MV-4-11 (cell line): Measurements from ENCODE around the gene SPINK7.
"Not testable (repeated sequence)": the region's sequence is repeated elsewhere in the genome, so short reads cannot be mapped to it uniquely, and the experiment has no call there.

ENCODE experiments used
- DNase-seq: peaks from one replicate; lab custom pipeline; 2025; lab: John Stamatoyannopoulos, UW

Gene SPINK7

DNA sequence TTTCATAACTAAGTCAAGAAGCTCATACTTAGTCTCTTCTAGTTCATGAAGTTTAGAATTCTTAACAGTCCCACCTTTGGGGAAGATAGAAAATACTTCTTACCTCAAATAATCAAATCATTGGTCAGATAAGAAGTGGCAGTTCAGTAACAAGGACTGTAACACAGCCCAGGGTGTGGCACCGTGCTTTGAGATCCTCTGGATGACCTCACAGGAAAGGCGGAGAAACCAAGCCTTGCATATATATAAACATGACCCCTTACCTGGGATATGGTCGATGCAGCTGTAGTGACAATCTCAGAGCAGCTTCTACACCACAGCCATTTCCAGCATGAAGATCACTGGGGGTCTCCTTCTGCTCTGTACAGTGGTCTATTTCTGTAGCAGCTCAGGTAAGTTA is at the start of gene SPINK7:
SPINK7 (plus strand) TSS at position 271 of the 400 bp plus-strand sequence; CDS start at position 332, 61 bp downstream.
- no peak for DNase-seq

DNA sequence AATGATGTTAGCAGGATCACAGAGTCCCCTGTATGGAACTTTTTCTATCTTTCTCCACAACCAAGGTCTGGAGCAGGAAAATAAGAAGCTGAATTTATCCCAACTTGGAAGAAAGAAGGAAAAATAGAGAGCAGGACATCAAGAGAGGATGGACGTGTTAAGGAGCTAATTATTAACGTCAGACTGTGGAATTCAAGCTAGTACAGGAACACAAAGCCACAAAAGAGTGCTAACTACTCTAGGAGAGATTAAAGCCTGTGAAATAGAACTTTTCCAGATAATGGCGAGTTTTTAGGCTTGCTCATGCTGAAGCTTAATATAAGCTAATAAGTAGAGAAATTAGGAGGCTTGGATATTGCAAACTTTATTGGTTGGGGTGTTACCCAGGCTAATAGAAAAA is 44.3 kb upstream of the SPINK7 start:
- DNase-seq = no peak

DNA sequence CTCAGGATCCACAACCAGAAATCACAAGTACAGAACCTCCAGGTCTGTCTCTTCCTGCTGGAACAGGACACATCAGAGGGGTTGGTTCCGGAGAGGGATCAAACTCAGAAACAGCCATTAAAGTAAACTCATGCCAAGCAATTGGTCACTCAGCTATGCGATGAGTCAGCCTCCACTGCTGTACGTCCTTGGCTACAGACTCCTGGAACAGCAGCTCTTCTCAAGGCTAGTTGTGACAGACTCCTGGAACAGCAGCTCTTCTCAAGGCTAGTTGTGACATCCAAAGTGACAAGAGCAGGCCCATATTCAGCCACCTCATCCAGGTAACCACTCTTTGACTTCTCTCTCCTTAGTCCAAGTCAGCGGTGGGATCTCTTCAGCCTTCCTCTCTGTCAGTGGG is 43.7 kb upstream of the SPINK7 start, which contains the start of gene SPINK13:
SPINK13 (plus strand) TSS at position 229 of the 400 bp plus-strand sequence. CDS start 1,279 bp downstream, outside the sequence.
- no peak for DNase-seq

DNA sequence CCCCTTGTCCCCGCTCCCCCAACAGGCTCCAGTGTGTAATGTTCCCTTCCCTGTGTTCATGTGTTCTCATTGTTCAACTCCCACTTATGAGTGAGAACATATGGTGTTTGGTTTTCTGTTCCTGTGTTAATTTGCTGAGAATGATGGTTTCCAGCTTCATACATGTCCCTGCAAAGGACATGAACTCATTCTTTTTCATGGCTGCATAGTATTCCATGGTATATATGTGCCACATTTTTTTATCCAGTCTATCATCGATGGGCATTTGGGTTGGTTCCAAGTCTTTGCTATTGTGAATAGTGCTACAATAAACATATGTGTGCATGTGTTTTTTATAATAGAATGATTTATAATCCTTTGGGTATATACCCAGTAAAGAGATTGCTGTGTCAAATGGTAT is 37.1 kb upstream of the SPINK7 start:
- not testable (repeated sequence) for DNase-seq

- DNase-seq = not testable (repeated sequence)
These were observed 31.3 kb upstream of the SPINK7 start for GRCh38 chr5:148280893-148281292.

DNA sequence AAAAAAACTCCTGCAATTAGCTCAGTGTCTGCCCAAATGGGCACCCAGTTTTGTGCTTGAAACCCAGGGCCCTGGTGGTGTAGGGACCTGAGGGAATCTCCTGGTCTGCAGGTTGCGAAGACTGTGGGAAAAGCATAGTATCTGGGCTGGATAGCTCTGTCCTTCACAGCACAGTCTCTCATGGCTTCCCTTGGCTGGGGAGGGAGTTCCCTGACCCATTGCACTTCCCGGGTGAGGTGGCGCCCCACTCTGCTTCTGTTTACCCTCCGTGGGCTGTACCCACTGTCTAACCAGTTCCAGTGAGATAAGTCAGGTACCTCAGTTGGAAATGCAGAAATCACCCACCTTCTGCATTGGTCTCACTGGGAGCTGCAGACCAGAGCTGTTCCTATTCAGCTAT is 30.9 kb upstream of the SPINK7 start:
- DNase-seq = not testable (repeated sequence)

DNA sequence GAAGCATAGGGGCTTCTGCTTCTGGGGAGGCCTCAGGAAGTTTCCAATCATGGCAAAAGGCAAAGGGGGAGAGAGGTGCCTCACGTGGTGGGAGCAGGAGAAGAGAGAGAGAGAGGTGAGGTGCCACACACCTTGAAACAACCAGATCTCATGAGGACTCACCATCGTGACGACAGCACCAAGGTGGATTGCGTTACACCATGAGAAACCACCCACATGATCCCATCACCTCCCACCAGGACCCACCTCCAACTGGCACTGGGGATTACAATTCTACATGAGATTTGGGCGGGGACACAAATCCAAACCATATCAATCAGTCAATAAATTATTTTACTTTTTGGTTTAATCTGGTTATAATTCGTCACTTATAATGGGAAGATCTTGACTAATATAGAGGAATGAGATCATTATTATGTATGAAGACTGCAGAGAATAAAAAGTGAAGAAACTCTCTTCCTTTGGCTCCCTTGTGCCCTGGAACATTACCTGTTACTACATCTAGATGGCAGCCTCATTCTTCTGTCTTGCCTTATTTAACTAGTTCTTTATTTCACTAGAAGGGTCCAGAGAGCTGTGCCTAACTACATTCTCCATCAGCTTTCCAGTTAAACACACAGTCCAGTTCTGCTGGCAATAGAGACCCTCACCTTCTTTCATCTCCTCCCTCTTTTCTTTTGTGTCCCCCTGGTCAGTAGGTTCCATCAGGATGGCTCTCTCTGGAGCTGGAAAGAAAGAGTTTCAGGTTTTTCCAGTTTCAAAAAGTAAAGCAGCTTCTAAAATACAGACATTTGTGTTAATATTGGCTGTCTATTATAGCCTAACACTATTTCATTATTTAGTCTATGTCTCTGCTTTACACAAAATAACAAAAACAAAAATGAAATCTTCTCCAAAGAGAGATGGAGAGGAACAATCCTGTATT is 21.7 kb upstream of the SPINK7 start:
- peak; percentile 5 for DNase-seq

GRCh38 chr5:148297731-148298130 is 14.5 kb upstream of the SPINK7 start:
- no peak for DNase-seq

- no peak for DNase-seq
These were observed 5.8 kb upstream of the SPINK7 start for GRCh38 chr5:148306446-148306845.

GRCh38 chr5:148309019-148309418 is 3.2 kb upstream of the SPINK7 start:
- no peak for DNase-seq

- no peak for DNase-seq
These were observed 2.5 kb upstream of the SPINK7 start for GRCh38 chr5:148309746-148310145.

GRCh38 chr5:148311484-148311883 is 739 bp upstream of the SPINK7 start:
- no peak for DNase-seq

DNA sequence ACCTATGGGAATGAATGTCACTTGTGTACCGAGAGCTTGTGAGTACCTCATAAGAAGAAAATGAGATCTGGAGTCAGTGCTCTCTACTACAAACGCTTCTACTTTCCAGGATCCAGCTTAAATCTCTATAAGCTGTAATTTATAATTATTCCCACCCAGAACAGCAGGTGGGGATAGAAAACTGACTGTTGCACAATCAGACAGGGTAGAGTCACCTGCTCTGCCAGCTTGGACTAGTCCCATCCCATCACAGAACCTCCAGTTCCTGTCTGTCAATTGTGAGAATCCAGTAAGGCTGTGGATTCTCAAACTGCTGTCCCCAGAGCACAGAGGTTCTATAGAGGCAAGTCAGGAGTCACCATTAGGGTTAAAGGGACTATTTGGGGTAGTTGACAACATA is 2.0 kb downstream of the SPINK7 start:
- no peak for DNase-seq

- DNase-seq = no peak
These were observed 2.5 kb downstream of the SPINK7 start for GRCh38 chr5:148314731-148315130.

GRCh38 chr5:148320011-148320963 is 8.1 kb downstream of the SPINK7 start:
- not testable (repeated sequence) for DNase-seq

GRCh38 chr5:148333262-148333849 is 21.1 kb downstream of the SPINK7 start:
- no peak for DNase-seq

DNA sequence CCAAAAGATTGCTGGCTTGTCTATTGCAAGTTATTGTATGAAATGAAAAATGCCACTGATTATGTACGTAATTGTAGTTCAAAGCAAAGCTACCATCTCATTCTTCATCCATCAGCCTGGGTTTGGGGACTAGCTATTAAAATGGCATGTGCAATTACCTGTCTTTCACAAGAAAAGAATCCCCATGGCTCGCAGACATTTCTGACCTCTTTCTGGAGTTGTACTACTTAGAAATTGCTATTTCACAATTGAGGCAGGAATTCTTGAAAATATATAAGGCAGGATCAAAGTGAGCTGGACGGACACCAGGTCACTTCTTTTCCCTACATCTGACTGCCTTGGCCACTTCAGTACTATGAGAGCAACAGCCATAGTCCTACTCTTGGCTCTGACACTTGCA is 23.0 kb downstream of the SPINK7 start, which contains the start of gene SPINK9:
SPINK9 (plus strand) TSS at position 301 of the 400 bp plus-strand sequence; CDS start at position 356, 55 bp downstream.
- no peak for DNase-seq

GRCh38 chr5:148336704-148337435 is 24.6 kb downstream of the SPINK7 start:
- peak; percentile 90 for DNase-seq

- no peak for DNase-seq
These were observed 30.3 kb downstream of the SPINK7 start for GRCh38 chr5:148342371-148343045.

- peak; percentile 43 for DNase-seq
These were observed 30.8 kb downstream of the SPINK7 start for GRCh38 chr5:148343046-148343407.
